AG04449 (cell line): ENCODE data around the gene ISOC2.

Source experiments
- CTCF ChIA-PET: fragments of 350-600 bp; formaldehyde crosslinking; extraction: SDS; loops from one replicate; lab custom pipeline; 2021; ENCODE audit warnings: antibody characterized with exemption; lab: Yijun Ruan, JAX
- POLR2A ChIA-PET: fragments of 400-600, 350-600 bp; formaldehyde crosslinking; extraction: SDS; loops from one replicate; lab custom pipeline; 2020; ENCODE audit warnings: antibody characterized with exemption, inconsistent platforms; lab: Yijun Ruan, JAX
- DNase-seq: peaks from one replicate; pipeline ENCODE4 v3.0.0-alpha.2; 2010; ENCODE audit warnings: low read depth, low spot score
- H3K4me3 ChIP-seq: 2 replicates; pipeline ENCODE4 v1.5.1; 2011; ENCODE audit warnings: low read depth, mild to moderate bottlenecking, control low read depth, low read length
- TF ChIP-seq, protein P1 (sequence below): IDR thresholded peaks from one replicate; pipeline ENCODE4 v1.5.1; 2011; ENCODE audit warnings: mild to moderate bottlenecking, moderate library complexity, low read length, control low read depth, inconsistent platforms; ENCODE audit not compliant: insufficient read depth; ENCODE audit errors: missing control alignments

ISOC2 gene

DNA sequence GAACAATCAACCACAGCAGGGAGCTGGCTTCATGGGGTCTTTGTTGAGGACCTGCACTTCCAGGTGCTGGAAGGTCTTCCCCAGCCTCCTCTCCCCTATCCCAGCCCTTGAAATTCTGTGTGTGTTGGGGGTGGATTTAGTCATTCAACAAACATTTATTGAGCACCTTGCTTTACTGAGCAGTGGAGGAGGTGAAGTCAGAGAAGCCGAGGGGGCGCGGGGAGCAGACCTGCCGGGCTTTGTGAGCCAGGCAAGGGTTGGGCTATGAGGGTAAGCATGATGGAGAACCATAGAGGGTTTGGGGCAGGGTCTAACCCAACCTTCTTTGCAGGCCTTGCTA lies 6.6 kb upstream of the ISOC2 start:
- POLR2A ChIA-PET = interaction anchor here (1.2 to 1.6 kb wide), 2 partner anchors 36 to 60 kb away, joined by 3 to 8 read pairs; partner anchors contain the start of gene UBE2S
- DNase-seq = no peak
- CTCF ChIA-PET = interaction anchor here (0.6 to 4.5 kb wide), 49 partner anchors 10 to 355 kb away, joined by 3 to 241 read pairs (median 5); partner anchors contain the start of genes DNAAF3, KMT5C, NAT14 and SSC5D
- no peak overlapping the region for H3K4me3 ChIP-seq
- TF ChIP-seq, protein P1, sequence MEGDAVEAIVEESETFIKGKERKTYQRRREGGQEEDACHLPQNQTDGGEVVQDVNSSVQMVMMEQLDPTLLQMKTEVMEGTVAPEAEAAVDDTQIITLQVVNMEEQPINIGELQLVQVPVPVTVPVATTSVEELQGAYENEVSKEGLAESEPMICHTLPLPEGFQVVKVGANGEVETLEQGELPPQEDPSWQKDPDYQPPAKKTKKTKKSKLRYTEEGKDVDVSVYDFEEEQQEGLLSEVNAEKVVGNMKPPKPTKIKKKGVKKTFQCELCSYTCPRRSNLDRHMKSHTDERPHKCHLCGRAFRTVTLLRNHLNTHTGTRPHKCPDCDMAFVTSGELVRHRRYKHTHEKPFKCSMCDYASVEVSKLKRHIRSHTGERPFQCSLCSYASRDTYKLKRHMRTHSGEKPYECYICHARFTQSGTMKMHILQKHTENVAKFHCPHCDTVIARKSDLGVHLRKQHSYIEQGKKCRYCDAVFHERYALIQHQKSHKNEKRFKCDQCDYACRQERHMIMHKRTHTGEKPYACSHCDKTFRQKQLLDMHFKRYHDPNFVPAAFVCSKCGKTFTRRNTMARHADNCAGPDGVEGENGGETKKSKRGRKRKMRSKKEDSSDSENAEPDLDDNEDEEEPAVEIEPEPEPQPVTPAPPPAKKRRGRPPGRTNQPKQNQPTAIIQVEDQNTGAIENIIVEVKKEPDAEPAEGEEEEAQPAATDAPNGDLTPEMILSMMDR = no peak

- no peak for DNase-seq
- ChIA-PET CTCF (interaction anchor here (0.6 to 4.5 kb wide), 58 partner anchors 9 to 354 kb away, joined by 3 to 241 read pairs (median 5); partner anchors contain the start of genes DNAAF3, KMT5C, NAT14 and SSC5D), POLR2A (interaction anchor here (0.7 to 1.6 kb wide), 3 partner anchors 9 to 60 kb away, joined by 3 to 8 read pairs (median 8); partner anchors contain the start of genes UBE2S and ZNF628)
- TF ChIP-seq, protein P1 = peak; percentile 96
- H3K4me3 ChIP-seq = no peak overlapping the region
Observed at GRCh38 chr19:55467236-55468053, 6.0 kb upstream of the ISOC2 start.

DNA sequence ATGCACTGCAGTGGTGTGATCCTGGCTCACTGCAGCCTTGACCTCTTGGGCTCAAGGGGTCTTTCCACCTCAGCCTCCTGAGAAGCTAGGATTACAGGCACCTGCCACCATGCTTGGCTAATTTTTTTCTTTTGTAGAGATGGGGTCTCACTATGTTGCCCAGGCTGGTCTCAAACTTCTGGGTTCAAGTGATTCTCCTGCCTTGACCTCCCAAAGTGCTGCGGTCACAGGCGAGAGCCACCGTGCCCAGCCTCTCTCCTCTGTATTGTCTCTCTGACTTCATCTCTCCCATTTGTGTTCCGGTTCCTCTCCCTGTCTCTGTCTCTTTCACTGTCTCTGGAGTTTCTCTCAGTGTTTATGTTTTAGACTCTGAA lies 4.8 kb upstream of the ISOC2 start:
- POLR2A ChIA-PET = no interaction called here
- CTCF ChIA-PET = interaction anchor here (2.3 to 4.5 kb wide), 7 partner anchors 11 to 324 kb away, joined by 18 to 241 read pairs (median 26); partner anchors contain the start of genes NAT14, SSC5D, ZNF628 and ZNF784
- no peak overlapping the region for H3K4me3 ChIP-seq
- DNase-seq = no peak
- TF ChIP-seq, protein P1 = no peak

- ChIA-PET CTCF (interaction anchor here (2.8 to 4.5 kb wide), 5 partner anchors 12 to 160 kb away, joined by 18 to 241 read pairs (median 90); partner anchors contain the start of genes NAT14, SSC5D, ZNF628 and ZNF784), POLR2A (no interaction called here)
- no peak overlapping the region for H3K4me3 ChIP-seq
- TF ChIP-seq, protein P1 = no peak
- no peak for DNase-seq
Observed at GRCh38 chr19:55465460-55466240, 4.2 kb upstream of the ISOC2 start.

DNA sequence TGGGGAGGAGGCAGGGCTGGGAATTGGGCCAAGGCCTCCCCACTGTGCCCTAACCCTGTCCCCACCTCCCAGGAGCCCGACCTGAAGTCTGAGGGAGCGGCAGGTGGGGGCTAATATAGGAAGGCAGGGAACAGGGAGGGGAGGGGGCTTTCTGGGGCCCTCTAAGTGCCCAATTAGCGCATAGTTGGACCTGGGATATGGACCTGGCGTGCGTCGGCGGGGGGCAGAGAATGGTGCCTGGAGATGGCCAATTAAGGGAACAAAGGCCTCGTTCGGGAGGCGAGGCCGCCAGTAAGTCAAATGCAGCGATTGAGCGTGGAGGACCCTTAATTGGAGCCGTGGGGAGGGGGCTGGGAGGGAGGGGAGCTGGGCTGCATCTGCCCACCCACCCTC lies 3.2 kb upstream of the ISOC2 start, which contains the start of gene C19orf85:
Gene C19orf85, minus strand, starts transcription at position 90 of the 393 bp plus-strand sequence. CDS start 197 bp downstream, outside the sequence.
- CTCF ChIA-PET = no interaction called here
- POLR2A ChIA-PET = no interaction called here
- no peak within 1 kb of the TSS for H3K4me3 ChIP-seq
- TF ChIP-seq, protein P1 = no peak
- DNase-seq = no peak
